NB4 (cell line): ENCODE results near the gene CD151.

Experiments
- MAX ChIP-seq: IDR thresholded peaks from 2 replicates; pipeline ENCODE4 v1.6.1; 2011; ENCODE audit warnings: low read depth, low read length
- MYC ChIP-seq: IDR thresholded peaks from 2 replicates; pipeline ENCODE4 v1.6.1; 2011; ENCODE audit warnings: low read depth, low read length
- POLR2A ChIP-seq: IDR thresholded peaks from 2 replicates; pipeline ENCODE4 v1.6.1; 2011; ENCODE audit warnings: mild to moderate bottlenecking; ENCODE audit not compliant: insufficient read length; ENCODE audit errors: extremely low read depth
- TF ChIP-seq, protein P1 (sequence below): IDR thresholded peaks from one replicate; pipeline ENCODE4 v1.5.1; 2012; ENCODE audit warnings: low read depth, low read length

GRCh38 chr11:862081-862661 is 29.4 kb downstream of the CD151 start:
- TF ChIP-seq POLR2A (no peak), MAX (no peak), MYC (no peak)
- TF ChIP-seq, protein P1, sequence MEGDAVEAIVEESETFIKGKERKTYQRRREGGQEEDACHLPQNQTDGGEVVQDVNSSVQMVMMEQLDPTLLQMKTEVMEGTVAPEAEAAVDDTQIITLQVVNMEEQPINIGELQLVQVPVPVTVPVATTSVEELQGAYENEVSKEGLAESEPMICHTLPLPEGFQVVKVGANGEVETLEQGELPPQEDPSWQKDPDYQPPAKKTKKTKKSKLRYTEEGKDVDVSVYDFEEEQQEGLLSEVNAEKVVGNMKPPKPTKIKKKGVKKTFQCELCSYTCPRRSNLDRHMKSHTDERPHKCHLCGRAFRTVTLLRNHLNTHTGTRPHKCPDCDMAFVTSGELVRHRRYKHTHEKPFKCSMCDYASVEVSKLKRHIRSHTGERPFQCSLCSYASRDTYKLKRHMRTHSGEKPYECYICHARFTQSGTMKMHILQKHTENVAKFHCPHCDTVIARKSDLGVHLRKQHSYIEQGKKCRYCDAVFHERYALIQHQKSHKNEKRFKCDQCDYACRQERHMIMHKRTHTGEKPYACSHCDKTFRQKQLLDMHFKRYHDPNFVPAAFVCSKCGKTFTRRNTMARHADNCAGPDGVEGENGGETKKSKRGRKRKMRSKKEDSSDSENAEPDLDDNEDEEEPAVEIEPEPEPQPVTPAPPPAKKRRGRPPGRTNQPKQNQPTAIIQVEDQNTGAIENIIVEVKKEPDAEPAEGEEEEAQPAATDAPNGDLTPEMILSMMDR = no peak
